NCI-H748 (cell line): ENCODE measurements around the gene PDCD10.

Experiments
- DNase-seq: peaks from one replicate; lab custom pipeline; 2025; ENCODE audit not compliant: unreplicated experiment; lab: John Stamatoyannopoulos, UW

Gene PDCD10

GRCh38 chr3:167734498-167735232 is at the start of gene PDCD10:
TSS of gene PDCD10 (minus strand) at chr3:167734892. CDS start at chr3:167720157, 14,735 bp downstream.
- peak; percentile 98 for DNase-seq

GRCh38 chr3:167783781-167784180 is 49.1 kb upstream of the PDCD10 start:
- no peak for DNase-seq

- DNase-seq: no peak
Measured at GRCh38 chr3:167780214-167780883, 45.7 kb upstream of the PDCD10 start.

- no peak for DNase-seq
Measured at GRCh38 chr3:167777356-167777755, 42.7 kb upstream of the PDCD10 start.

GRCh38 chr3:167776066-167776685 is 41.5 kb upstream of the PDCD10 start:
- DNase-seq: no peak

GRCh38 chr3:167773584-167773983 is 38.9 kb upstream of the PDCD10 start:
- DNase-seq: no peak

GRCh38 chr3:167772992-167773391 is 38.3 kb upstream of the PDCD10 start:
- no peak for DNase-seq

GRCh38 chr3:167762296-167762695 is 27.6 kb upstream of the PDCD10 start:
- DNase-seq: no peak

- DNase-seq: no peak
Measured at GRCh38 chr3:167761302-167761701, 26.6 kb upstream of the PDCD10 start.

- DNase-seq: no peak
Measured at GRCh38 chr3:167754049-167754448, 19.4 kb upstream of the PDCD10 start.

- no peak for DNase-seq
Measured at GRCh38 chr3:167750272-167750971, 15.7 kb upstream of the PDCD10 start.

GRCh38 chr3:167749728-167750127 is 15.0 kb upstream of the PDCD10 start:
- no peak for DNase-seq

- DNase-seq: no peak
Measured at GRCh38 chr3:167749209-167749608, 14.5 kb upstream of the PDCD10 start.

- DNase-seq: no peak
Measured at GRCh38 chr3:167743799-167744198, 9.1 kb upstream of the PDCD10 start.

GRCh38 chr3:167742338-167742737 is 7.6 kb upstream of the PDCD10 start:
- DNase-seq: no peak

GRCh38 chr3:167740961-167741587 is 6.4 kb upstream of the PDCD10 start:
- DNase-seq: peak; percentile 17

- DNase-seq: no peak
Measured at GRCh38 chr3:167739190-167739810, 4.6 kb upstream of the PDCD10 start.

- no peak for DNase-seq
Measured at GRCh38 chr3:167738037-167738436, 3.3 kb upstream of the PDCD10 start.

- DNase-seq: no peak
Measured at GRCh38 chr3:167736997-167737396, 2.3 kb upstream of the PDCD10 start.

GRCh38 chr3:167736264-167736787 is 1.6 kb upstream of the PDCD10 start:
- no peak for DNase-seq
